Measurements from ENCODE around the gene CTTNBP2NL.

DNA sequence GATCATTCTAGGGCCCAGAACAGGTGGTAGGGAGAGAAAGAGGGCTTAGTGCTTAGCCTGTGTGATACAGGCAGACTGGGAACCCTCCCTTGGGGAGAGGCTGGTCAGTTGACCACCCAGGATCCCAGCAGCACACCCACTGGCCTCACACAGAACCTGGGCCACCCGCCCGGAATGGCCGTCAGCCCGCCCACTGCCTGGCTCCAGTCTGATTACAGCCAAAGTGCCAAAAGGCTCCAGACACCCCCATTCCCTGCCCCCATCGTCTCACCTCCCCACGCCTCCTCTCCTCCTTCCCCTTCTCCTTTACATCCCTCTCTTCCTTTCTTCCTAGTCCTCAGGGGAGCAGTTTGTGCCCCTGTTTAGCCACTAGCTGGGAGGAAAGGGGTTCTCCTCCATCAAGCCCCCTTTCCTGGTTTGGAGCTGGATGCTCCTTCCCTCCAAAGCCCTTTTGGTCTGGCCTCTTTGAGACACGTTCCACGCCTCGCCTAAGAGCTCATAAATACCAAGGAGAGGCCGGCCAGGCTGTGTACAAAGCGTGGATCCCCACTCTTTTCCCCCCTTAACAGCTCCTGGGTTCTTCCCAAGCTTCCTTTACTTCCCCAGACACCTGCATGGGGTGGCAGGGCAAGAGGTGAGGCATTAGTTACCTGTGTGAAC is 108.1 kb downstream of the CTTNBP2NL start:
- TF ChIP-seq, protein P1, sequence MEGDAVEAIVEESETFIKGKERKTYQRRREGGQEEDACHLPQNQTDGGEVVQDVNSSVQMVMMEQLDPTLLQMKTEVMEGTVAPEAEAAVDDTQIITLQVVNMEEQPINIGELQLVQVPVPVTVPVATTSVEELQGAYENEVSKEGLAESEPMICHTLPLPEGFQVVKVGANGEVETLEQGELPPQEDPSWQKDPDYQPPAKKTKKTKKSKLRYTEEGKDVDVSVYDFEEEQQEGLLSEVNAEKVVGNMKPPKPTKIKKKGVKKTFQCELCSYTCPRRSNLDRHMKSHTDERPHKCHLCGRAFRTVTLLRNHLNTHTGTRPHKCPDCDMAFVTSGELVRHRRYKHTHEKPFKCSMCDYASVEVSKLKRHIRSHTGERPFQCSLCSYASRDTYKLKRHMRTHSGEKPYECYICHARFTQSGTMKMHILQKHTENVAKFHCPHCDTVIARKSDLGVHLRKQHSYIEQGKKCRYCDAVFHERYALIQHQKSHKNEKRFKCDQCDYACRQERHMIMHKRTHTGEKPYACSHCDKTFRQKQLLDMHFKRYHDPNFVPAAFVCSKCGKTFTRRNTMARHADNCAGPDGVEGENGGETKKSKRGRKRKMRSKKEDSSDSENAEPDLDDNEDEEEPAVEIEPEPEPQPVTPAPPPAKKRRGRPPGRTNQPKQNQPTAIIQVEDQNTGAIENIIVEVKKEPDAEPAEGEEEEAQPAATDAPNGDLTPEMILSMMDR (IDR thresholded peaks at IDR 0.05) = no peak
- no peak for TF ChIP-seq POLR2A (IDR thresholded peaks at IDR 0.05)

Measured in right lobe of liver (tissue), 4 donors.